ENCODE measurements around the gene RNU6-9.
A peak's percentile ranks its signal among the peaks of the same experiment; 100 is the strongest.

RNU6-9 gene

GRCh38 chr19:920051-920864 is 27.0 kb downstream of the RNU6-9 start:
- TF ChIP-seq REST (IDR thresholded peaks at IDR 0.05; ENCODE audit: insufficient read depth in 1 of 2, low read depth in 2 of 2, low read length in 2 of 2) (no peak), FOXP2 (optimal IDR thresholded peaks at IDR 0.05; ENCODE audit: borderline replicate concordance, extremely low read depth, extremely low read length, insufficient read depth) (no peak), POLR2AphosphoS5 (IDR thresholded peaks at IDR 0.05; ENCODE audit: low read depth, low read length) (no peak), TAF1 (IDR thresholded peaks at IDR 0.05; ENCODE audit: borderline replicate concordance, insufficient read depth, low read length) (no peak), SIN3A (IDR thresholded peaks at IDR 0.05; ENCODE audit: borderline replicate concordance, insufficient read depth, low read length) (no peak)

- TF ChIP-seq FOXP2 (optimal IDR thresholded peaks at IDR 0.05; ENCODE audit: borderline replicate concordance, extremely low read depth, extremely low read length, insufficient read depth) (no peak), SIN3A (IDR thresholded peaks at IDR 0.05; ENCODE audit: borderline replicate concordance, insufficient read depth, low read length) (no peak), TAF1 (IDR thresholded peaks at IDR 0.05; ENCODE audit: borderline replicate concordance, insufficient read depth, low read length) (0 out of 2 replicates have a peak, but pooled peaks have one; percentile 13)
Measured at GRCh38 chr19:924553-925086, 31.3 kb downstream of the RNU6-9 start.

GRCh38 chr19:925087-925525 is 31.8 kb downstream of the RNU6-9 start:
- TF ChIP-seq REST (IDR thresholded peaks at IDR 0.05; ENCODE audit: insufficient read depth in 1 of 2, low read depth in 2 of 2, low read length in 2 of 2) (0 out of 4 replicates have a peak, but pooled peaks of 1 of the 2 experiments have one; percentile 15), SIN3A (IDR thresholded peaks at IDR 0.05; ENCODE audit: borderline replicate concordance, insufficient read depth, low read length) (no peak), FOXP2 (optimal IDR thresholded peaks at IDR 0.05; ENCODE audit: borderline replicate concordance, extremely low read depth, extremely low read length, insufficient read depth) (no peak), POLR2AphosphoS5 (IDR thresholded peaks at IDR 0.05; ENCODE audit: low read depth, low read length) (no peak)

GRCh38 chr19:925526-926322 is 32.4 kb downstream of the RNU6-9 start, which contains the start of gene ARID3A:
TSS of gene ARID3A (plus strand) at chr19:926035. CDS start at chr19:929529, 3,494 bp downstream.
- TF ChIP-seq FOXP2 (optimal IDR thresholded peaks at IDR 0.05; ENCODE audit: borderline replicate concordance, extremely low read depth, extremely low read length, insufficient read depth): peak; percentile 53
- TF ChIP-seq TAF1 (IDR thresholded peaks at IDR 0.05; ENCODE audit: borderline replicate concordance, insufficient read depth, low read length): no peak
- TF ChIP-seq POLR2AphosphoS5 (IDR thresholded peaks at IDR 0.05; ENCODE audit: low read depth, low read length): no peak
- no peak for TF ChIP-seq REST (IDR thresholded peaks at IDR 0.05; ENCODE audit: insufficient read depth in 1 of 2, low read depth in 2 of 2, low read length in 2 of 2)

- TF ChIP-seq REST (IDR thresholded peaks at IDR 0.05; ENCODE audit: insufficient read depth in 1 of 2, low read depth in 2 of 2, low read length in 2 of 2) (no peak), POLR2AphosphoS5 (IDR thresholded peaks at IDR 0.05; ENCODE audit: low read depth, low read length) (no peak), SIN3A (IDR thresholded peaks at IDR 0.05; ENCODE audit: borderline replicate concordance, insufficient read depth, low read length) (no peak), FOXP2 (optimal IDR thresholded peaks at IDR 0.05; ENCODE audit: borderline replicate concordance, extremely low read depth, extremely low read length, insufficient read depth) (no peak), TAF1 (IDR thresholded peaks at IDR 0.05; ENCODE audit: borderline replicate concordance, insufficient read depth, low read length) (no peak)
Measured at GRCh38 chr19:926323-926588, 33.0 kb downstream of the RNU6-9 start.
